ENCODE data around the gene C17orf50. TPM values are rescaled to one million over a fixed set of nuclear protein-coding genes. Genes with fewer than 3 reads are reported as not detected.
"Not testable (repeated sequence)": the region's sequence is repeated elsewhere in the genome, so short reads cannot be mapped to it uniquely, and the experiment has no call there.

The C17orf50 gene
- total RNA-seq, 2 experiments from 2014 or later, result not detected

DNA sequence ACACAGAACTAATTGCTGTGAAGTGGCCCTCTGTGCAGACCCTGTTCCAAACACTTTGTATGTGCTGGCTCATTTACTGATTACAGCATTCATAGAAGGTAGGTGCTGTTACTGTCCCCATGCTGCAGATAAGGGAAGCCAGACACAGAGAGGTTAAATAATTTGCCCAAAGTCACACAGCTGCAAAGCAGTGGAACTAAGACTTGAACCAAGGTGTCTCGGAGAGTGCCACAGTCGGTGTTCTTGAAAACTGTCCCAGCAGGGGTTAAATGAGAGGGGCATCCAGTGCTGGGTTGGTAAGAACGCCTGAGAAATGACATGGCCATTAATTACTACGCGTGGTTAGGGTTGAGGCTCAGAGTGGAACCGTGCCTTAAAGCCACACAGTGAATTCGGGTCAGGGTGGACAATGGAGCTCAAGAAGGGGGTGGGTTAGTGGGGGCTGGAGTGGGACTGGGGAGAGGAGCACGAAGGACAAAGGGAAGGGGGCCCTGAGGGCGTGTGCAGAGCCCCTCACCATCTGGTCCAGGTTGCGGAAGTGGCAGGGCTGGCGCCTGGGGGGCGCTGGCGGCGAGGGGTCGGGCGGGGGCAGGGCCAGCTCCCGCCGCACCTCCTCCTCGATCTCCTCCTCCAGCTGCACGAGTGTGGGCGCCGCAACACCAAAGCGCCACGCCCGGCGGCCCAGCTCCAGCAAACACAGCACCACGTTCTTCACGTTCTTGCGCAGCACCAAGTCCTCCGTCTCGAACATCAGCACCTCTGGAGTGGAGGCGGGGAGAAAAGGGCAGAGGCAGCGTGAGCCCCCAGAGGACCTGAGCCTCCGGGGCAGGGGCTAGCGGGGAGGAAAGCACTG, 10.9 kb upstream of the C17orf50 start:
- POLR2A ChIA-PET, result no interaction called here

DNA sequence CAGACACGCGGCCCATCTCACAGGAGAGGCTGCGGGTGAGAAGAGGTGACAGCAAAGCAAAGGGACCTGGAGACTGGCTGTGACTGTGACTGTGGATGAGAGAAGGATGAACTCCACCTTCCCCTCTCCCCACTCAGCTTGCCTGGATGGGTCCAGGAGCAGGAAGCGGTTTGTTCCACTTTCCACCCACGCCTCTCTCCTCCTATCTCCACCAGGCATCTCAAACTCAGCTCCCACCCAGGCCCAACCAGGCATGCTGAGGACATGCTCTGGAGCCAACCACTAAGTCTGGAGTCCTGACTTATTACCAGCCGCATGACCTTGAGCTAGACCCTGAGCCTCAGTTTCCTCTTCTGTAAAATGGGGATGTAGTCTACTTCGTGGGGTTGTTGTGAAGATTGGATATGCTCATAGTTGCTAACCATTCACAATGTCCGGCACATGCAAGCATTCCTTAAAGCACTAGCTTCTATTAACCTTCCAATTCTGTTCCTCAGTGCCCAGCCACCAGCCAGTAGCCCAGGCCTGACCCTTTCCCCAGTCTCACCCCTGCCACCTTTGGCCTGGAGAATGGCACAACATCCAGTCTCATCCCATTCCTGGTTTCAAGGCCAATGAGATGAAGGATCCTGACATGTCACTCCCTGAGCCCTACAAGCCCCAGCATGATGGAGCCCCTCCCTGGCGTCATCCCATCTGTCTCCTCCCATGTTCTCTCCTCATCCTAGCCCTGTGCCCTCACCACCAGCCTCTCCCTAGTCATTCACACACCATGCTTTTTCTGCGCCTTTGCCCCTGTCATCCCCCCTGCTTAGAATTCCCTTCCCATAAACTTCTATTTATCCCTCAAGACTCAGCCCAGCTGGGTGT, 9.9 kb upstream of the C17orf50 start:
- no peak overlapping the region for H3K27ac Mint-ChIP-seq
- H3K9me3 ChIP-seq (ENCODE audit: control insufficient read depth in 1 of 2, insufficient read depth in 1 of 2, low read length in 2 of 2), result peaks cover 0 to 7% of the 10 kb centered on the region in 2 experiments
- no peaks in the 10 kb centered on the region for H3K36me3 ChIP-seq (ENCODE audit: insufficient read depth, low read length)
- peaks cover 4% of the 10 kb centered on the region for H3K4me1 Mint-ChIP-seq (ENCODE audit: low read depth)
- peaks cover 17% of the 10 kb centered on the region for H3K4me1 ChIP-seq (ENCODE audit: insufficient read depth, low read length)
- no peak overlapping the region for H3K27ac ChIP-seq (ENCODE audit: low read depth in 1 of 2, low read length in 2 of 2)
- H3K36me3 Mint-ChIP-seq (ENCODE audit: low read depth), result no peaks in the 10 kb centered on the region
- H3K4me3 ChIP-seq (ENCODE audit: low read length), result no peak overlapping the region
- ATAC-seq (ENCODE audit: poor library complexity) (no peak), DNase-seq (no peak)
- intact Hi-C loops (cut with DNase I, micrococcal nuclease), result no loop called here
- ChIA-PET CTCF (no interaction called here), POLR2A (no interaction called here)
- TF ChIP-seq, protein P1, sequence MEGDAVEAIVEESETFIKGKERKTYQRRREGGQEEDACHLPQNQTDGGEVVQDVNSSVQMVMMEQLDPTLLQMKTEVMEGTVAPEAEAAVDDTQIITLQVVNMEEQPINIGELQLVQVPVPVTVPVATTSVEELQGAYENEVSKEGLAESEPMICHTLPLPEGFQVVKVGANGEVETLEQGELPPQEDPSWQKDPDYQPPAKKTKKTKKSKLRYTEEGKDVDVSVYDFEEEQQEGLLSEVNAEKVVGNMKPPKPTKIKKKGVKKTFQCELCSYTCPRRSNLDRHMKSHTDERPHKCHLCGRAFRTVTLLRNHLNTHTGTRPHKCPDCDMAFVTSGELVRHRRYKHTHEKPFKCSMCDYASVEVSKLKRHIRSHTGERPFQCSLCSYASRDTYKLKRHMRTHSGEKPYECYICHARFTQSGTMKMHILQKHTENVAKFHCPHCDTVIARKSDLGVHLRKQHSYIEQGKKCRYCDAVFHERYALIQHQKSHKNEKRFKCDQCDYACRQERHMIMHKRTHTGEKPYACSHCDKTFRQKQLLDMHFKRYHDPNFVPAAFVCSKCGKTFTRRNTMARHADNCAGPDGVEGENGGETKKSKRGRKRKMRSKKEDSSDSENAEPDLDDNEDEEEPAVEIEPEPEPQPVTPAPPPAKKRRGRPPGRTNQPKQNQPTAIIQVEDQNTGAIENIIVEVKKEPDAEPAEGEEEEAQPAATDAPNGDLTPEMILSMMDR (IDR thresholded peaks at IDR 0.05), result no peak
- H3K27me3 ChIP-seq (ENCODE audit: control insufficient read depth in 1 of 2, insufficient read depth in 2 of 2, low read length in 2 of 2), result peaks cover 32 to 39% of the 10 kb centered on the region in 2 experiments
- no peaks in the 10 kb centered on the region for H3K9me3 Mint-ChIP-seq
- H3K4me3 Mint-ChIP-seq, result no peak overlapping the region
- H3K27me3 Mint-ChIP-seq, result peaks cover 50% of the 10 kb centered on the region

More for the DNA sequence above, 10.9 kb upstream of the C17orf50 start:
- Histone ChIP-seq H3K27ac (ENCODE audit: low read depth in 1 of 2, low read length in 2 of 2) (no peak overlapping the region), H3K4me1 (ENCODE audit: insufficient read depth, low read length) (peaks cover 17% of the 10 kb centered on the region), H3K36me3 (ENCODE audit: insufficient read depth, low read length) (no peaks in the 10 kb centered on the region), H3K9me3 (ENCODE audit: control insufficient read depth in 1 of 2, insufficient read depth in 1 of 2, low read length in 2 of 2) (peaks cover 0 to 7% of the 10 kb centered on the region in 2 experiments), H3K4me3 (ENCODE audit: low read length) (no peak overlapping the region), H3K27me3 (ENCODE audit: control insufficient read depth in 1 of 2, insufficient read depth in 2 of 2, low read length in 2 of 2) (peaks cover 34 to 39% of the 10 kb centered on the region in 2 experiments)
- Mint-ChIP-seq H3K36me3 (ENCODE audit: low read depth) (no peaks in the 10 kb centered on the region), H3K9me3 (no peaks in the 10 kb centered on the region), H3K27ac (no peak overlapping the region), H3K4me1 (ENCODE audit: low read depth) (peaks cover 4% of the 10 kb centered on the region), H3K27me3 (peaks cover 51% of the 10 kb centered on the region), H3K4me3 (no peak overlapping the region)
- intact Hi-C loops (cut with DNase I, micrococcal nuclease), result loop anchor here (5.0 to 10.0 kb wide), 6 partner anchors 192 to 1207 kb away; partner anchors contain the start of genes SLFN12L (in 1 of the 2) and SLFN5 (in 1 of the 2)
- TF ChIP-seq, protein P1 (IDR thresholded peaks at IDR 0.05), result no peak
- no peak for ATAC-seq (ENCODE audit: poor library complexity)
- DNase-seq, result no peak
- CTCF ChIA-PET, result no interaction called here

DNA sequence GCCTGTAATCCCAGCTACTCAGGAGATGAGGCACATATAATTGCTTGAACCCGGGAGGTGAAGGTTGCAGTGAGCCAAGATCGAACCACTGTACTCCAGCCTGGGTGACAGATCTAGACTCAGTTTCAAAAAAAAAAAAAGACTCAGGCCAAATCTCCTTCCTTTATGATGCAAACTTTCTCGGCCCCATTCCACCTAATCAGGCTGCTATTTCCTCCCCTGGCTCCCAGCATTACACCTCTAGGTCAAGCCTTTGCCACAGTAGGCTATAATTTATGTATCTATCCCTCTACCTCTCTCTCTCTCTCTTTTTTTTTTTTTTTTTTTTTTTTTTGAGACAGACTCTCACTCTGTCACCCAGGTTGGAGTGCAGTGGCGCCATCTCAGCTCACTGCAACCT, 9.1 kb upstream of the C17orf50 start:
- H3K27ac ChIP-seq (ENCODE audit: low read depth in 1 of 2, low read length in 2 of 2); intact Hi-C loops (cut with DNase I, micrococcal nuclease); ATAC-seq (ENCODE audit: poor library complexity); DNase-seq; POLR2A ChIA-PET; H3K9me3 ChIP-seq (ENCODE audit: control insufficient read depth in 1 of 2, insufficient read depth in 1 of 2, low read length in 2 of 2); H3K4me3 ChIP-seq (ENCODE audit: low read length); H3K4me3 Mint-ChIP-seq; H3K9me3 Mint-ChIP-seq; H3K27ac Mint-ChIP-seq; H3K36me3 Mint-ChIP-seq (ENCODE audit: low read depth); CTCF ChIA-PET; H3K4me1 Mint-ChIP-seq (ENCODE audit: low read depth); H3K36me3 ChIP-seq (ENCODE audit: insufficient read depth, low read length): not testable (repeated sequence)
- Histone ChIP-seq H3K4me1 (ENCODE audit: insufficient read depth, low read length) (peaks cover 17% of the 10 kb centered on the region), H3K27me3 (ENCODE audit: control insufficient read depth in 1 of 2, insufficient read depth in 2 of 2, low read length in 2 of 2) (peaks cover 32 to 39% of the 10 kb centered on the region in 2 experiments)
- peaks cover 50% of the 10 kb centered on the region for H3K27me3 Mint-ChIP-seq

All from CD4-positive, alpha-beta T cell (primary cell).